T47D (cell line): ENCODE measurements around the gene APLF.
A peak's percentile ranks its signal among the peaks of the same experiment; 100 is the strongest.
"Not testable (repeated sequence)": the region's sequence is repeated elsewhere in the genome, so short reads cannot be mapped to it uniquely, and the experiment has no call there.

Experiments used
- DNase-seq, 2 experiments: peaks; one replicate each; pipeline versions ENCODE4 v3.0.0 to v3.0.0-alpha.2; 2011 to 2012; ENCODE audit warnings: low read depth in 1 of 2, low spot score in 1 of 2
- JUND ChIP-seq: IDR thresholded peaks from 2 replicates; pipeline ENCODE4 v1.6.1; 2012; ENCODE audit warnings: low read depth
- in situ Hi-C: cut with HindIII; loops from 2 replicates; pipeline ENCODE4 v1.10.0; 2016; ENCODE audit warnings: low sequenced_read_pairs, low pct_unique_long_range_greater_than_20kb

Gene APLF

GRCh38 chr2:68594674-68595492, 127.5 kb downstream of the APLF start:
- no peak for TF ChIP-seq JUND
- in situ Hi-C loops: no loop called here
- DNase-seq: peak; percentile 5 to 46

- DNase-seq, in situ Hi-C loops: not testable (repeated sequence)
Measured at GRCh38 chr2:68595493-68595785, 128.1 kb downstream of the APLF start.

GRCh38 chr2:68600495-68600894, 133.1 kb downstream of the APLF start:
- DNase-seq: not testable (repeated sequence)

GRCh38 chr2:68603059-68603458, 135.7 kb downstream of the APLF start:
- in situ Hi-C loops: no loop called here
- no peak for TF ChIP-seq JUND
- no peak for DNase-seq

More at GRCh38 chr2:68600495-68600894, 133.1 kb downstream of the APLF start:
- in situ Hi-C loops: not testable (repeated sequence)

- no peak for DNase-seq
- in situ Hi-C loops: no loop called here
- no peak for TF ChIP-seq JUND
Measured at GRCh38 chr2:68604077-68604476, 136.7 kb downstream of the APLF start.

- in situ Hi-C loops: no loop called here
- TF ChIP-seq JUND: no peak
- DNase-seq: no peak
Measured at GRCh38 chr2:68605939-68606338, 138.6 kb downstream of the APLF start.

GRCh38 chr2:68606759-68607158, 139.4 kb downstream of the APLF start:
- no peak for TF ChIP-seq JUND
- no peak for DNase-seq
- in situ Hi-C loops: no loop called here

- TF ChIP-seq JUND: no peak
- in situ Hi-C loops: no loop called here
- DNase-seq: no peak
Measured at GRCh38 chr2:68607837-68608236, 140.5 kb downstream of the APLF start.

GRCh38 chr2:68612765-68613519, 145.6 kb downstream of the APLF start:
- DNase-seq: no peak
- TF ChIP-seq JUND: no peak
- in situ Hi-C loops: no loop called here

GRCh38 chr2:68620772-68621171, 153.4 kb downstream of the APLF start:
- DNase-seq: no peak
- in situ Hi-C loops: no loop called here
- TF ChIP-seq JUND: no peak

- in situ Hi-C loops: no loop called here
- no peak for TF ChIP-seq JUND
- DNase-seq: no peak
Measured at GRCh38 chr2:68623820-68624219, 156.4 kb downstream of the APLF start.

- TF ChIP-seq JUND: no peak
- no peak for DNase-seq
Measured at GRCh38 chr2:68627615-68628014, 160.2 kb downstream of the APLF start.

More at GRCh38 chr2:68627615-68628014, 160.2 kb downstream of the APLF start:
- in situ Hi-C loops: no loop called here
